ENCODE measurements around the gene DISP1. TPM values are rescaled to one million over a fixed set of nuclear protein-coding genes. Genes with fewer than 3 reads are reported as not detected.
A peak's percentile ranks its signal among the peaks of the same experiment; 100 is the strongest.

The DISP1 gene, protein sequence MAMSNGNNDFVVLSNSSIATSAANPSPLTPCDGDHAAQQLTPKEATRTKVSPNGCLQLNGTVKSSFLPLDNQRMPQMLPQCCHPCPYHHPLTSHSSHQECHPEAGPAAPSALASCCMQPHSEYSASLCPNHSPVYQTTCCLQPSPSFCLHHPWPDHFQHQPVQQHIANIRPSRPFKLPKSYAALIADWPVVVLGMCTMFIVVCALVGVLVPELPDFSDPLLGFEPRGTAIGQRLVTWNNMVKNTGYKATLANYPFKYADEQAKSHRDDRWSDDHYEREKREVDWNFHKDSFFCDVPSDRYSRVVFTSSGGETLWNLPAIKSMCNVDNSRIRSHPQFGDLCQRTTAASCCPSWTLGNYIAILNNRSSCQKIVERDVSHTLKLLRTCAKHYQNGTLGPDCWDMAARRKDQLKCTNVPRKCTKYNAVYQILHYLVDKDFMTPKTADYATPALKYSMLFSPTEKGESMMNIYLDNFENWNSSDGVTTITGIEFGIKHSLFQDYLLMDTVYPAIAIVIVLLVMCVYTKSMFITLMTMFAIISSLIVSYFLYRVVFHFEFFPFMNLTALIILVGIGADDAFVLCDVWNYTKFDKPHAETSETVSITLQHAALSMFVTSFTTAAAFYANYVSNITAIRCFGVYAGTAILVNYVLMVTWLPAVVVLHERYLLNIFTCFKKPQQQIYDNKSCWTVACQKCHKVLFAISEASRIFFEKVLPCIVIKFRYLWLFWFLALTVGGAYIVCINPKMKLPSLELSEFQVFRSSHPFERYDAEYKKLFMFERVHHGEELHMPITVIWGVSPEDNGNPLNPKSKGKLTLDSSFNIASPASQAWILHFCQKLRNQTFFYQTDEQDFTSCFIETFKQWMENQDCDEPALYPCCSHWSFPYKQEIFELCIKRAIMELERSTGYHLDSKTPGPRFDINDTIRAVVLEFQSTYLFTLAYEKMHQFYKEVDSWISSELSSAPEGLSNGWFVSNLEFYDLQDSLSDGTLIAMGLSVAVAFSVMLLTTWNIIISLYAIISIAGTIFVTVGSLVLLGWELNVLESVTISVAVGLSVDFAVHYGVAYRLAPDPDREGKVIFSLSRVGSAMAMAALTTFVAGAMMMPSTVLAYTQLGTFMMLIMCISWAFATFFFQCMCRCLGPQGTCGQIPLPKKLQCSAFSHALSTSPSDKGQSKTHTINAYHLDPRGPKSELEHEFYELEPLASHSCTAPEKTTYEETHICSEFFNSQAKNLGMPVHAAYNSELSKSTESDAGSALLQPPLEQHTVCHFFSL (N-terminal part only)
- polyA plus RNA-seq (ENCODE audit: insufficient read depth in 1 of 5, insufficient read length in 5 of 5, low replicate concordance in 1 of 5), result 10 to 100 TPM; 17.1 to 22.9 (median 19.6) TPM
- long read RNA-seq, donor 1, full-length matches to known transcripts, result 3 of 3 reads
- long read RNA-seq, donor 1, partial matches to known transcripts, result 0 of 3 reads
- long read RNA-seq, donor 1, other reads (novel, unspliced or antisense), result 0 of 3 reads
- long read RNA-seq, donor 2, full-length matches to known transcripts, result 1 of 1 reads
- long read RNA-seq, donor 2, partial matches to known transcripts, result 0 of 1 reads
- long read RNA-seq, donor 2, other reads (novel, unspliced or antisense), result 0 of 1 reads
- long read RNA-seq, donor 3, partial matches to known transcripts, result 0 of 1 reads
- long read RNA-seq, donor 3, other reads (novel, unspliced or antisense), result 0 of 1 reads
- long read RNA-seq, donor 4, partial matches to known transcripts, result 0 of 1 reads
- long read RNA-seq, donor 4, other reads (novel, unspliced or antisense), result 0 of 1 reads
- long read RNA-seq, donor 5, result 0 reads
- long read RNA-seq, donor 6, full-length matches to known transcripts, result 4 of 4 reads
- long read RNA-seq, donor 6, partial matches to known transcripts, result 0 of 4 reads
- long read RNA-seq, donor 6, other reads (novel, unspliced or antisense), result 0 of 4 reads
- long read RNA-seq, donor 7, full-length matches to known transcripts, result 1 of 1 reads
- long read RNA-seq, donor 7, partial matches to known transcripts, result 0 of 1 reads
- long read RNA-seq, donor 7, other reads (novel, unspliced or antisense), result 0 of 1 reads
- long read RNA-seq, donor 8, partial matches to known transcripts, result 0 of 1 reads
- long read RNA-seq, donor 8, other reads (novel, unspliced or antisense), result 0 of 1 reads

DNA sequence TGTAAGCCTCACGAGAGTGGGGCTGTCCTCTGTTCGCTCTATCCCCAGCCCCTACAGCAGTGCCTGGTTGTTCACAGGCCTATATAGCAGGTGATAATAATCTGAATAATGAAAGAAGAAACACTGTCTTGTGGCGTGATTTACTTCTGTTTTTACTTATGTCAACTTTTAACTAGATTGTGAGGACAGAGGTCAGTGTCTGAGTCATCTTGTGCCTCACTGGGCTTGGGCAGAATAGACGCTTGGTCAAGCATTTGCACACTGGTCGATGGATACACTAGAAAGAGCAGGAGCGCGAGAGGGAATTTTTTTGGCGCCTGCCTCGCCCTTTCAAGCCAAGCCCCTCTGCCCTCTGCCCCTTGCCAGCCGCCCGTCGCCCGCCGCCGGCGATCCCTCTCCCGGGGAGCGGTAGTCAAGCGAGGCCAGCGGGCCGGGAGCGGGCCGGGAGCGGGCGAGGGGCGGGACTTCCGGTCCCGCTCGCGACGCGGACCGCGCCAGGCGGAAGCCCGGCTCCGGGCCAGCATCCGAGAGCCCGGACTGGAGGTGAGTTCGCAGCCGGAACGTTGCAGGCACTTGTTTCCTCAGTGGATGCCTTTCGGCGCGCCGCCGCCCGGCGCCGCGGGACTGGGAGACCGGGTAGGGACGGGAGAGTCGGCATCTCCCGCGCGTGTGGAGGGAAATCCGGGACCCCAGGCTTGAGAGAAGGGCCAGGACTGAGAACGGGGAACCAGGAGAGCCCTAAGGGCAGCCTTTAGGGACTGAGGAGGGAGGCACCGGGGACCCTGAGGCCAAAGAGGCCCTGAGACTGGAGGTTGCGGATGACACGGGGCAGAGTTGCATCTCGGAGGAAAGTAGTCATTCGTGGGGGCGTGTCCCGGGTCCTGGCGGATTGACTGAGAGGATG lies at the start of gene DISP1:
DISP1 (plus strand) TSS at position 504 of the 904 bp plus-strand sequence. CDS start 127,785 bp downstream, outside the sequence.
- DNase-seq, result peak; percentile 77 to 80

DNA sequence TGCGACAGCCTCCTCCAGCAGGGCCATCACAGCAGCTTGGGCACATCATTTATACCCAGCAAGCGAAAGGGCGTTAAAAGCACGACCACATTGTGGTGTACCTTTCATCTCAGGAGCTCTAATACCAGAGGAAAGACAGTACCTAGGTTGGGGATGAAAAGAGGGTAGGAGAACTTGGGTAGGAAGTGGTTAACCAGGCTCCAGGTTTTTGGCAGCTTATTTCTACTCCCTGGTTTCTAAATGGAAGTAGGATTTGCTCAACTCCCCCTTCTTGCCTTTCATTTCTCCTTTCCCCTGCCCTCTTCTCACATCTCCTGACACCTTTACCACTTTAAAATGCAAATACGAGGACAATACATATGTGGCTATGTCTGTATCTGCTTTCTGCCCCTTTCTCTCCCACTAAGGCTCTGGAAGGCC lies 47.7 kb upstream of the DISP1 start:
- DNase-seq, result no peak

DNA sequence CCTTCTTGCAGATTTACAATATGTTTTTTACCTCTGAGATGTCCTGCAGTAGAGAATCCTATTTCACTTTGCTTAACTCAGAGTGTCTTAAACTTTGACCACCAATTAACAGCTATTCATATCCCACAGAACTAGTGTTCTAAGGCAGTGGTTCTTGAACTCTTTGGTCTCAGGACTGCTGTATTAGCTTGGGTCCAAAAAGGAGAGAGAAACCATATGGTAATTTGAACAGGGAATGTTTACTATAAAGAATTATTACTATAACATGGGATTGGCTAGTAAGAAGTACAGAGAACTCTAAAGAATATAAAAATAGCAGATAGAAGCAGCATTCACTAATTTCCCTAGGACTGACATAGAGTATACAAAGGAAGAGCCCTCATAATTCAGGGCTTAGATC lies 46.2 kb upstream of the DISP1 start:
- no peak for DNase-seq

DNA sequence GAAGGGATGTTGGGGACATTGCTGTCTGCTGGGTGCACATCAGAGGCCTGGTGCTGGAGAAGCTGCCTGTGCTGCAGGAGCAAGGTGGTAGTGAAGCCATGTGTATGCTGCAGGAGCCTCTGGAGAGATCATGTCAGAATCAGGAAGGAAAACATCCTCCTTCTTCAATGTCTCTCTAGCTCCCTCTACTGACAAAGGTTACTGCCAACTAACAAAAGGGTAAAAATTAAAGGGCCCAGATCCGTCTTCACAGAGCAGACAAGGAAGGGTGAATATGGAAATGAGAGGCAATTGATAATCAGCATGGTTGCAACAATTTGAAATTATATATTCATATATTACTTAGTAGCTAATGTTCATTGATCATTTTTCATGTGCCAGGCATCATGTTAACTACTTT lies 45.7 kb upstream of the DISP1 start:
- DNase-seq, result no peak

DNA sequence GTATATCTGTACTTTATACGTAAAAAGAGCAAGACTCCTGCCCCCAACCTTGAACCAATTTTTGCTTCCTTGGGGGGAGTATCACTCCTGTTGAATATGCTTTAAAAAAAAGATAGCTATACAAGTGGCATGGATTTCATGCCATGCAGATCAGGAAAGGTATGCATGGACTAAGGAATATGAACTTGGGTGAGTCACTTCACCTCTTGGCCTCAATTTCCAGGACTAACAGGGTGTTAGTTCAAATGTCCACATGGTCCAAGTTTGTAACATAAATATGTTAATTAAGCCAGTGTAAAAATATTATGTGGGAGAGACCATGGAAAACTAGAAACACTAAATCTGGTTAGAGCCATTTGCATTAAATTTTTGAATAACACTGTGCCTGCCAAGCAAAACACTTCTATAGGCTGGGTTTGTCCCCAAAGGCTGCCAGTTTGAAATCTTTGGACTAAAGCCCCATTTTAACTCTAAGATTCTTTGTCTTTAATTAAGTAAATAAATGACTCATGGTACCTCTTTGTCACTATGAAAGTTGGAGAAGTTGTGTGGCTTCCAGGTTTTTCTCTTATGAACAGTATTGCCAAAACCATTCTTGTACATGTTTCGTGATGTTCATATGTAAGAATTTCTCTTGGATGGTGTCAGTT lies 44.7 kb upstream of the DISP1 start:
- DNase-seq, result no peak

DNA sequence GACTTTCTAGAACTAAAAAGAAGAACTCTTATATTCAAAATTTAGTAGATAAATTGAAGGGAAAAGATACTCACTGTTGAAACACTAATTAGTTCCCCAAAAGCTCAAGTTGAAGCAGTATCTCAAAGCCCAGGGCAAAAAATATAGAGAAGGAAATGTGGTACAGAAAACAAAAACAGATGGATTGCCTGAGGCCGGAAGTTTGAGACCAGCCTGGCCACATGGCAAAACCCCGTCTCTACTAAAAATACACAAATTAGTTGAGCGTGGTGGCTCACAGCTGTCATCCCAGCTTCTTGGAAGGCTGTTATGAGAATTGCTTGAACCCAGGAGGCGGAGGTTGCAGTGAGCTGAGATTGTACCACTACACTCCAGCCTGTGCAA lies 41.9 kb upstream of the DISP1 start:
- DNase-seq, result peak; percentile 80 to 81

DNA sequence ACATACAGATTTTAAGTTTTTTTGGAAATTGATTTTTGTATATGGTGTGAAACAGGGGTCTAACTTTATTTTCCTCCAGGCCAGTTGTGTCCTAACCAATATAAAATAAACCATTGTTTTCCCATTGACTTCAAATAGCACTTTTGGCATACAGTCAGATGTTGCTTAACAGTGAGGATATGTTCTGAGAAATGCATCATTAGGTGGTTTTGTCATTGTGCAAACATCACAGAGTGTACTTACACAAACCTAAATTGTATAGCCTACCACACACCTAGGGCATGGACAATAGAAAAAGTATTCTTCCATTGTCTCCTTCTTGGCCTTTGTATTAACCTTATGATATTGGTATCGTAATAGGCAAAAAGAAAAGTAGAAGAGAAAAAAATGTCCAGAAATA lies 37.4 kb upstream of the DISP1 start:
- peak; percentile 44 to 50 for DNase-seq

DNA sequence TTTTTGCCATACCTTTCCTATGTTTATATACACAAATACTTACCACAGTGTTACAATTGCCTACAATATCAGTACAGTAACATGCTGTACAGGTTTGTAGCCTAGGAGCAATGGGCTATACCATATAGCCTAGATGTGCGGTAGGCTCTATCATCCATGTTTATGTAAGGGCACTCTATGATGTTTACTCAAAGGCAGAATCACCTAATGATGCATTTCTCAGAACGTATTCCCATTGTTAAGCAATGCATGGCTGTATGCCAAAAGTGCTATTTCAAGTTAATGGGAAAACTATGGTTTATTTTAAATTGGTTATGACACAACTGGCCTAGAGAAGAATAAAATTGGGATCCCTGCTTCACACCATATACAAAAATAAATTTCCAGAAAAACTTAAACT lies 36.9 kb upstream of the DISP1 start:
- DNase-seq, result peak; percentile 36 to 50

DNA sequence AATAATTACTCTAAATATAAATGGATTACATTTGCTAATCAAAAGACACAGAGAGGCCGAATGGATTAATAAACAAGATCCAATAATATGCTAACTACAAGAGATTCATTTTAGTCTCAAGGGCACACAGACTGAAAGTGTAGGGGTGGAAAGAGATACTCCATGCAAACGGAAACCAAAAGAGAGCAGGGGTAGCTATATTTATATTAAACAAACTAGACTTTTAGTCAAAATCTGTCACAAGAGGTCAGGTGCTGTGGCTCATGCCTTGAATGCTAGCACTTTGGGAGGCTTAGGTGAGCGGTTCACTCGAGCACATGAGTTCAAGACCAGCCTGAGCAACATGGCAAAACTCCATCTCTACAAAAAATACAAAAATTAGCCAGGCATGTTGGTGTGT lies 33.6 kb upstream of the DISP1 start:
- DNase-seq, result no peak

DNA sequence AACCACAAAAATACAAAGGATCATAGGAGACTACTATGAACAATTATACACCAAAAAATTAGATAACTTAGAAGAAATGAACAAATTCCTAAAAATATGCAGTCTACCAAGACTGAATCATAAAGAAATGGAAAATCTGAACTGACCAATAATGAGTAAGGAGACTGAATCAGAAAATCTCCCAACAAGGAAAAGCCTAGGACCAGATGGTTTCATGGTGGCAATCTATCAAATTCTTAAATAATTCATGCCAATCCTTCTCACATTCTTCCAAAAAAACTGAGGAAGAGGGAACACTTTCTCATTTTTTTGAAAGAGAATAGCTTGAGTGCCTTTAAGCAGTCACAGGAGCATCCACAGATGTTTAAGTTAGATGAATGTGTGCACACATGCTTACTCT lies 31.8 kb upstream of the DISP1 start:
- DNase-seq, result no peak

DNA sequence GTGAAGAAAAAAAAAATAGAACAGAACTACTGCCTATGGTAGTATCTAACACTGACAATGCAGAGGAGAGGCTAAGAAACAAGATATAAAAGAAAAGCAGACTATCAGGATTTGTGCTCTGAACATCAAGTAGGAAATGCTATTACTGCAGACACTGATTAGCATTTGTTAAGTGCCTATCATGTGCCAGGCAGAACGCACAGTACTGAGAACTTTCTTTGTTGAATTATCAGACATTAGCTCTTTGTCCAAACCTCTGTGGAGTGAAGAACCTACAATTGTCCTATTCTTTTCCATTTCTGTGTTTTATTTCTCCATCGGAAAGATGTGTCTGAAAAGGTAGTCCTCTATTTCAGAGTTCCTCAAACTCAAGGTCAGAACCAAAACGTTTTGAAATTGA lies 30.5 kb upstream of the DISP1 start:
- DNase-seq, result no peak

DNA sequence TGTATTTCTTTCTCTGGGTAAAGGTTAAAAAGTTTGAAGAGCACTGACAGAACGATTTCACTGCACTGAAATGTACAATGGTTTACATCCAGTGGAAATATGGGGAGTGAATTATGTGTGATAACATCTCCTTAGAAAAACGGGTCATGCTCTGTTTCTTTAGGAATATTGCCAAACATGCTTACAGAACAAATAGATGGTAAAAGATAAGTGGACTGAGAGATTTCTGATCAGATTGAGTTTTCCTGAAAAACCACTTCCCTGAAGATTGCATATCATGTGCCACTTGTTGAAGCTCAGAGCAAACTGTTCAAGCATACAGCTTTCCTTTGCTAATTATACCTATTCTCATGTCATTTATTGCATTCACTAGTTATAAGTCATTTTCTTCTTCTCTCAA lies 29.9 kb upstream of the DISP1 start:
- no peak for DNase-seq

DNA sequence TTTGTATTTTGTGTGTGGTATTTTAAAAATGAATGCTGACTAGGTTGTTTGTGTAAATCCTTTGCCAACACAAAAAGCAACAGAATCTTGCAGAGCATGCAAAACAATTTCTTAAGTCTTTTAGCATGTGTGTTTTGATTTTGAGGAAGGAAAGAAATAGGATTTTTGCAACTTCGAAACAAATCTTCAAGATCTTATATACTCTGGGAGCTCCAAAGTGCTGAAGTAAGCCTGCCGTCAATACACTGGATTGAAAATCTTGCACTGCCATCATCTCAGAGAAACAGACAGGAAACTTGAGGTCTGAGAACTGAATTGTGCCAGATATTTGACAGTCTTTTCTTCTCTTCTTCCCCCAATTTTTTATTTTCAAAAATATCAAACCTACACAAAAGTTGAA lies 29.3 kb upstream of the DISP1 start:
- DNase-seq, result no peak

DNA sequence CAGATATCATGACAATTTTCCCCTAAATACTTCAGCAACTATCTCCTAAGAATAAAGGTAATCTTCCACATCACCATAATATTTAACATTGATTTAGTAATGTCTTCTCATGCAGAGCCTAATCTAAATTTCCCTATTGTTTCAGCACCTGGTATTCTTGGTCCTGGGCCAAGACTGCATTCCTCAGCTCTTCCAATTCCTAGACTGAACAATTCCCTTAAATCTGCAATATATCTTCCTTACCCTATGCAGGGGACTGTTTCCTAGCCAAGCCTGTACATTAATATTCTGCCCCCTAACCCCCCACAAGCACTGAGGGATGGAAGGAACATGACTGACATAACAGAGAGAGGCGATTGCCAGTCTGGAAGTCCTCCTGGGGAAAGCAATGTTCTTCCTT lies 28.7 kb upstream of the DISP1 start:
- DNase-seq, result no peak

DNA sequence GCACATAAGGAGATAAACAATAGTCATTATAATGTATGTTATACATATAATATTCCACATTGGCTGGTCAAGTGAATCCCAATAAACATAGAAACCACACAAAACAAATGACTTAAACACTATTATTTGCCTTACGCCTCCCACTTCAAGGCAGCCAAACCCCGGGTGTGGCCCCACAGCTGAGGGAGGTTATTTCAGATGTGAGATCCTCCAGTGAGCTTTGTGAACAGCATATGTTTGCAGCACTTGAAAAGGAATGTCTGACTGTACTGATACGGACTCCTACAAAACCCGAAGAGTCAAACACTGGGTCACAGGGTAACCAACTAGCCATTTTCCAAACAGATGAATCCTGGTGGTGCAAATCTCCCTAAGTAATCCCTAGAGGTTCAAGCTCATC lies 27.1 kb upstream of the DISP1 start:
- DNase-seq, result no peak

DNA sequence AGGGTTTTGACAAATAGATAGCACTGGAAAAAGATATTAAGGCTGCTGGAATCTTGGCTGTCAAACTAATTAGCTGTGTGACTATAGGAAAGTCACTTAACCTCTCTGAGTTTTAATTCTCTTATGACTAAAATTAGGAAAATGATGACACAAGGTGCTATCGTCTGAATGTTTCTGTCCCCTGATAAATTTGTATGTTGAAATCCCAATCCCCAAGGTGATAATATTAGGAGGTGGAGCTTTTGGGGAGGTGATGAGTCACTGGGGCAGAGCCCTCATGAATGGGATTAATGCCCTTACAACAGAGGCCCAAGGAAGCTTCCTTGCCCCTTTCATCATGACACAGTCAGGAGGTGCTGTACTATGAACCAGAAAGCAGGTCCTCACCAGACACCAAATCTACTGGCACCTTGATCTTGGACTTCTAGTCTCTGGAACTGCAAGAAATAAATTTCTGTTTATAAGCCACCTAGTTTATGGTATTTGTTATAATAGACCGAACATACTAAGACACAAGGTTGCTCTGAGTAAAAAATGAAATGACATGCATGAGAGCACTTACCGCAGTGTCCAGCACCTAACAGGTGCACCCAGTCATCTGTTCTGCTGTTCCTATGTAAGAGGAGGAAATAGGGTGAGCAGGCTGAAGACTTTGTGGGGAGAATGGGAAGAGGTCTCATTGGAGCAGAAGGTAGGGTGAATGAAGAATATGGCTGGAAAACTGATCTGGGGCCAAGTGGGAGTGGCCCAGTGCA lies 26.3 kb upstream of the DISP1 start:
- DNase-seq, result no peak

DNA sequence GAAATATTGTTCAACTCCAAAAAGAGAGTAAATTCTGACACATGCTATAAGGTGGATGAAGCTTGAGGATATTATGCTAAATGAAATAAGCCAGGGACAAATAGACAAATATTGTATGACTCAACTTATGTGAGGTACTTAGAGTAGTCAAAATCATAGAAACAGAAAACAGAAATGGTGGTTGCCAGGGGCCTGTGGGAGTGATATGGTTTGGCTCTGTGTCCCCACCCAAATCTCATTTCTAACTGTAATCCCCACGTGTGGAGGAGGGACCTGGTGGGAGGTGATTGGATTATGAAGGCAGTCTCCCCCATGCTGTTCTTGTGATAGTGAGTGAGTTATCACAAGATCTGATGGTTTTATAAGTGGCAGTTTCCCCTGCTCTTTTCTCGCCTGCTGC lies 24.7 kb upstream of the DISP1 start:
- no peak for DNase-seq

DNA sequence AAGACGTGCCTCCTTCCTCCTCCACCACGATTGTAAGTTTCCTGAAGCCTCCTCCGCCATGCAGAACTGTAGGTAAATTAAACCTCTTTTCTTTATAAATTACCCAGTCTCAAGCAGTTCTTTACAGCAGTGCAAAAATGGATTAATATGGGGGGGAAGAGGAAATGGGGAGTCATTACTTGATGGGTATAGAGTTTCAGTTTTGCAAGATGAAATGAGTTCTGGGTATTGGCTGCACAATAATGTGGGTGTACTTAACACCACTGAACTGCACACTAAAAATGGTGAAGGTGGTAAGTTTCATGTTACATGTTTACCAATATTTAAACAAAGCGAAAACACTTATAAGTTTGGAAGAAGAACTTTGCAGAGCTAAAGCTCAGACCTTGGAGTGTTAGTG lies 24.3 kb upstream of the DISP1 start:
- DNase-seq, result no peak

Measured in right lung (tissue), 10 donors.